Activated B cell treated with CpG ODN at 0.5 μM for 24 hours (primary cell): ENCODE results near the gene NUS1. TPM values are rescaled to one million over a fixed set of nuclear protein-coding genes. Genes with fewer than 3 reads are reported as not detected.
"Not testable (repeated sequence)": the region's sequence is repeated elsewhere in the genome, so short reads cannot be mapped to it uniquely, and the experiment has no call there.

ENCODE experiments used
- ATAC-seq: fragments of 200-7000 bp; cut with Tn5 transposase; one replicate; pipeline ENCODE4 v1.10.0; 2021; ENCODE audit warnings: low read depth, mild to moderate bottlenecking, moderate library complexity
- CTCF ChIA-PET: fragments of 350-600 bp; sonication (Branson Sonifier 250); formaldehyde crosslinking; loops from one replicate; lab custom pipeline; 2021; ENCODE audit warnings: antibody characterized with exemption; lab: Charles Lee
- POLR2A ChIA-PET: fragments of 350-600 bp; sonication (Branson Sonifier 250); formaldehyde crosslinking; loops from one replicate; lab custom pipeline; 2021; ENCODE audit warnings: antibody characterized with exemption; lab: Charles Lee
- DNase-seq: peaks from one replicate; pipeline ENCODE4 v3.0.0; 2022
- H3K27ac Mint-ChIP-seq: one replicate; pipeline ENCODE4 v1.8.0; 2020; ENCODE audit warnings: mixed read lengths
- H3K27me3 Mint-ChIP-seq: one replicate; pipeline ENCODE4 v1.8.0; 2021; ENCODE audit warnings: mixed read lengths
- H3K36me3 Mint-ChIP-seq: one replicate; pipeline ENCODE4 v1.8.0; 2021; ENCODE audit warnings: low read depth, mixed read lengths
- H3K4me1 Mint-ChIP-seq: one replicate; pipeline ENCODE4 v1.8.0; 2021; ENCODE audit warnings: mixed read lengths
- H3K4me3 Mint-ChIP-seq: one replicate; pipeline ENCODE4 v1.8.0; 2020; ENCODE audit warnings: mild to moderate bottlenecking, mixed read lengths
- H3K9me3 Mint-ChIP-seq: one replicate; pipeline ENCODE4 v1.8.0; 2020; ENCODE audit warnings: mixed read lengths
- intact Hi-C: fragments of 100-400 bp; cut with micrococcal nuclease; formaldehyde crosslinking; loops from one replicate; pipeline ENCODE4 v1.15.1; 2024
- total RNA-seq: library from RNA; stranded (reverse); gene quantifications from 2 replicates; pipeline ENCODE4 v1.2.3, GENCODE V29; 2022
- TF ChIP-seq, protein P1 (sequence below): fragments of 200-600 bp; IDR thresholded peaks from one replicate; pipeline ENCODE4 v1.8.0; 2022; ENCODE audit warnings: antibody characterized with exemption, mild to moderate bottlenecking

Gene NUS1
- total RNA-seq, 1 donor from 2014 or later, result 30.6 TPM

DNA sequence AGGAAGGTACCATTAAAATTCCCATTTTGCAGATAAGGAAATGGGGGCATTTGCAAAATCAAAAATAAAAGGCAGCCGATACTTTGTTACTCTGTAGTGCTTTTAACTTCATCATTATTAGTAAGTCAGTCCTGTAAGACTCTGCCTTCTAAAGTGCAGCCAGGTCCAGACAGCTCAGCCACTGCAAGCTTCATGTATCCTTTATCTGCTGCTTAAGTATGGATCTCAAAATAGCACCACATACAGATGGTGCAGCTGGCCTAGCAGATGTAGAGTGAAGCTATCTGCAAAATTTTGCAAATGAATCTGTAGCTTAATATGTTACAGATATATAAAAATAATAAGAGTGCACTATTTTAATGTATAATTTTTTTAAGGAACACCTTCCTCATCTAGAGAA is 53.4 kb downstream of the NUS1 start:
- intact Hi-C loops, result no loop called here
- Mint-ChIP-seq H3K9me3 (no peaks in the 10 kb centered on the region), H3K27ac (no peak overlapping the region), H3K27me3 (peaks cover 4% of the 10 kb centered on the region), H3K36me3 (no peaks in the 10 kb centered on the region), H3K4me1 (no peaks in the 10 kb centered on the region), H3K4me3 (no peak overlapping the region)
- CTCF ChIA-PET, result no interaction called here
- TF ChIP-seq, protein P1, sequence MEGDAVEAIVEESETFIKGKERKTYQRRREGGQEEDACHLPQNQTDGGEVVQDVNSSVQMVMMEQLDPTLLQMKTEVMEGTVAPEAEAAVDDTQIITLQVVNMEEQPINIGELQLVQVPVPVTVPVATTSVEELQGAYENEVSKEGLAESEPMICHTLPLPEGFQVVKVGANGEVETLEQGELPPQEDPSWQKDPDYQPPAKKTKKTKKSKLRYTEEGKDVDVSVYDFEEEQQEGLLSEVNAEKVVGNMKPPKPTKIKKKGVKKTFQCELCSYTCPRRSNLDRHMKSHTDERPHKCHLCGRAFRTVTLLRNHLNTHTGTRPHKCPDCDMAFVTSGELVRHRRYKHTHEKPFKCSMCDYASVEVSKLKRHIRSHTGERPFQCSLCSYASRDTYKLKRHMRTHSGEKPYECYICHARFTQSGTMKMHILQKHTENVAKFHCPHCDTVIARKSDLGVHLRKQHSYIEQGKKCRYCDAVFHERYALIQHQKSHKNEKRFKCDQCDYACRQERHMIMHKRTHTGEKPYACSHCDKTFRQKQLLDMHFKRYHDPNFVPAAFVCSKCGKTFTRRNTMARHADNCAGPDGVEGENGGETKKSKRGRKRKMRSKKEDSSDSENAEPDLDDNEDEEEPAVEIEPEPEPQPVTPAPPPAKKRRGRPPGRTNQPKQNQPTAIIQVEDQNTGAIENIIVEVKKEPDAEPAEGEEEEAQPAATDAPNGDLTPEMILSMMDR, result no peak
- ATAC-seq (no peak), DNase-seq (no peak)
- POLR2A ChIA-PET, result no interaction called here

- ChIA-PET CTCF (no interaction called here), POLR2A (no interaction called here)
- no peak for ATAC-seq
- TF ChIP-seq, protein P1, result no peak
- Mint-ChIP-seq H3K4me1 (no peaks in the 10 kb centered on the region), H3K36me3 (no peaks in the 10 kb centered on the region), H3K4me3 (no peak overlapping the region), H3K27me3 (peaks cover 6% of the 10 kb centered on the region), H3K9me3 (no peaks in the 10 kb centered on the region), H3K27ac (no peak overlapping the region)
- DNase-seq, result no peak
- intact Hi-C loops, result no loop called here
These were observed 54.3 kb downstream of the NUS1 start for GRCh38 chr6:117729613-117730012.

DNA sequence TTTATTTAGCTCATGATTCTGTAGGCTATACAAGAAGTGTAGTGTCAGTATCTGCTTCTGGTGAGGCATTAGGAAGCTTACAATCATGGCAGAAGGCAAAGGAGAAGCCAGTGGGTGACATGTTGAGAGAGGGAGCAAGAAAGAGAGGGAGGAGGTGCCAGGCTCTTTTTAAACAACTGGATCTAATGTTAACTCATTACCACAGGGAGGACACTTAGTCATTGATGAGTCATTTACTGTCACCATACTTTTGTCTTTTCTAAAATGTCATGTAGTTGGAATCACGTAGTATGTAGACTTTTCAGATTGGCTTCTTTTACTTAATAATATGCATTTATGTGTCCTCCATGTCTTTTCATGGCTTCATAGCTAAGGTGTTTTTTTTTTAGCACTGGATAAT is 58.1 kb downstream of the NUS1 start:
- no peaks in the 10 kb centered on the region for H3K36me3 Mint-ChIP-seq
- POLR2A ChIA-PET, result no interaction called here
- TF ChIP-seq, protein P1, result no peak
- H3K4me3 Mint-ChIP-seq, result no peak overlapping the region
- DNase-seq, result no peak
- CTCF ChIA-PET, result no interaction called here
- intact Hi-C loops, result no loop called here
- H3K9me3 Mint-ChIP-seq, result no peaks in the 10 kb centered on the region
- H3K4me1 Mint-ChIP-seq, result no peaks in the 10 kb centered on the region
- H3K27ac Mint-ChIP-seq, result no peak overlapping the region
- H3K27me3 Mint-ChIP-seq, result peaks cover 6% of the 10 kb centered on the region
- ATAC-seq, result no peak

GRCh38 chr6:117739869-117740268 is 64.6 kb downstream of the NUS1 start:
- TF ChIP-seq, protein P1, result no peak
- Mint-ChIP-seq H3K27ac (no peak overlapping the region), H3K9me3 (peaks cover 11% of the 10 kb centered on the region), H3K36me3 (no peaks in the 10 kb centered on the region), H3K4me1 (no peaks in the 10 kb centered on the region), H3K27me3 (no peaks in the 10 kb centered on the region), H3K4me3 (no peak overlapping the region)
- DNase-seq, result no peak
- ChIA-PET CTCF (no interaction called here), POLR2A (no interaction called here)
- intact Hi-C loops, result no loop called here
- no peak for ATAC-seq

DNA sequence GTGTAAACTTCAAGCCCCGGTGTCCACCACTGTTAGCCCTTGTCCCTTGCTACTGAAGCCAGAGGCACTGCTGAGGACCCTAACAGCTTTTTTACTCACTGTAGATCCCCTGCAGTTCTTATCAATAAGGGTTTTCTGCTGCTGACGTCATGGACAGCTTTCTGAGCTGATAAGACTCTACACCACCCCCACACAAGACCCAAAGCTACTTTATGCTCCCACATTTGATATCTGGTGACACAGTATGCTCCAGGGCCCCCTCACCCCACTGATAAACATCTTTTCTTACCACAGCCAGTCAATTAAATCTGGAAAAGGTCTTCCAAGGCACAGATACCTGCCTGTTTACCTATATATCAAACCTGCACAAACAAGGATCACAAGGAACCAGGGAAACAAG is 65.3 kb downstream of the NUS1 start:
- ATAC-seq (no peak), DNase-seq (no peak)
- H3K27ac Mint-ChIP-seq, result no peak overlapping the region
- peaks cover 11% of the 10 kb centered on the region for H3K9me3 Mint-ChIP-seq
- intact Hi-C loops, result no loop called here
- no peak overlapping the region for H3K4me3 Mint-ChIP-seq
- CTCF ChIA-PET, result no interaction called here
- POLR2A ChIA-PET, result no interaction called here
- TF ChIP-seq, protein P1, result no peak
- H3K4me1 Mint-ChIP-seq, result no peaks in the 10 kb centered on the region
- no peaks in the 10 kb centered on the region for H3K27me3 Mint-ChIP-seq
- no peaks in the 10 kb centered on the region for H3K36me3 Mint-ChIP-seq

GRCh38 chr6:117750675-117751074 is 75.4 kb downstream of the NUS1 start:
- H3K4me3 Mint-ChIP-seq, CTCF ChIA-PET, ATAC-seq, intact Hi-C loops, H3K36me3 Mint-ChIP-seq, H3K27ac Mint-ChIP-seq, DNase-seq, POLR2A ChIA-PET, H3K27me3 Mint-ChIP-seq, H3K4me1 Mint-ChIP-seq: not testable (repeated sequence)
- H3K9me3 Mint-ChIP-seq, result peaks cover 11% of the 10 kb centered on the region
